Ishikawa (cell line): ENCODE results near the gene ELMOD3.

Experiments used
- CEBPB ChIP-seq: IDR thresholded peaks from 2 replicates; pipeline ENCODE4 v1.6.1; 2012
- CREB1 ChIP-seq: IDR thresholded peaks from 2 replicates; pipeline ENCODE4 v1.6.1; 2012; ENCODE audit warnings: low read depth
- EGR1 ChIP-seq: IDR thresholded peaks from 2 replicates; pipeline ENCODE4 v1.6.1; 2012
- EP300 ChIP-seq: IDR thresholded peaks from 2 replicates; pipeline ENCODE4 v1.6.1; 2012; ENCODE audit warnings: borderline replicate concordance
- FOXM1 ChIP-seq: IDR thresholded peaks from 2 replicates; pipeline ENCODE4 v1.6.1; 2012; ENCODE audit warnings: low read depth, borderline replicate concordance
- MAX ChIP-seq: IDR thresholded peaks from 2 replicates; pipeline ENCODE4 v1.6.1; 2012
- NFIC ChIP-seq: IDR thresholded peaks from 2 replicates; pipeline ENCODE4 v1.6.1; 2012
- RAD21 ChIP-seq: IDR thresholded peaks from 2 replicates; pipeline ENCODE4 v1.6.1; 2012; ENCODE audit warnings: low read depth
- REST ChIP-seq: IDR thresholded peaks from 2 replicates; pipeline ENCODE4 v1.6.1; 2012; ENCODE audit warnings: low read depth, mild to moderate bottlenecking
- TAF1 ChIP-seq: IDR thresholded peaks from 2 replicates; pipeline ENCODE4 v1.6.1; 2012; ENCODE audit warnings: low read depth, mild to moderate bottlenecking
- TCF12 ChIP-seq: IDR thresholded peaks from 2 replicates; pipeline ENCODE4 v1.6.1; 2012; ENCODE audit warnings: low read depth
- TEAD4 ChIP-seq: IDR thresholded peaks from 2 replicates; pipeline ENCODE4 v1.6.1; 2012
- USF1 ChIP-seq: IDR thresholded peaks from 2 replicates; pipeline ENCODE4 v1.6.1; 2012
- YY1 ChIP-seq: IDR thresholded peaks from 2 replicates; pipeline ENCODE4 v1.6.1; 2012; ENCODE audit warnings: low read depth
- ZBTB7A ChIP-seq: IDR thresholded peaks from 2 replicates; pipeline ENCODE4 v1.6.1; 2012; ENCODE audit warnings: low read depth

The ELMOD3 gene

GRCh38 chr2:85309699-85310321 lies 44.8 kb upstream of the ELMOD3 start:
- TF ChIP-seq RAD21, result no peak
- TF ChIP-seq REST, result no peak
- no peak for TF ChIP-seq USF1
- TF ChIP-seq TEAD4, result no peak
- no peak for TF ChIP-seq TAF1
- no peak for TF ChIP-seq TCF12
- TF ChIP-seq MAX, result no peak
- no peak for TF ChIP-seq YY1
- no peak for TF ChIP-seq EP300
- TF ChIP-seq CREB1, result no peak
- no peak for TF ChIP-seq NFIC

GRCh38 chr2:85310330-85310729 lies 44.2 kb upstream of the ELMOD3 start:
- TF ChIP-seq FOXM1, result no peak
- TF ChIP-seq CEBPB, result no peak
- TF ChIP-seq EGR1, result no peak
- TF ChIP-seq REST, result no peak
- no peak for TF ChIP-seq NFIC
- no peak for TF ChIP-seq EP300
- no peak for TF ChIP-seq YY1
- no peak for TF ChIP-seq TAF1
- TF ChIP-seq ZBTB7A, result no peak
- no peak for TF ChIP-seq MAX
- TF ChIP-seq RAD21, result no peak
- no peak for TF ChIP-seq USF1
- TF ChIP-seq CREB1, result no peak
- TF ChIP-seq TEAD4, result no peak
- no peak for TF ChIP-seq TCF12

GRCh38 chr2:85312404-85312803 lies 42.2 kb upstream of the ELMOD3 start:
- TF ChIP-seq CEBPB (no peak), EP300 (no peak), CREB1 (no peak), TEAD4 (no peak), FOXM1 (no peak), RAD21 (no peak), MAX (no peak), EGR1 (no peak), ZBTB7A (no peak), YY1 (no peak), USF1 (no peak), REST (no peak), TAF1 (no peak), NFIC (no peak)

GRCh38 chr2:85314884-85315242 lies 39.7 kb upstream of the ELMOD3 start:
- TF ChIP-seq YY1, result no peak
- TF ChIP-seq NFIC, result no peak
- no peak for TF ChIP-seq CREB1
- no peak for TF ChIP-seq TEAD4
